Left cardiac atrium (tissue), 4 donors: ENCODE measurements around the gene CLEC20A. TPM values are rescaled to one million over a fixed set of nuclear protein-coding genes. Genes with fewer than 3 reads are reported as not detected.

Experiments
- ATAC-seq, 2 donors: fragments of 200-7000 bp; cut with Tn5 transposase; one replicate each; pipeline ENCODE4 v1.9.1; 2020; ENCODE audit warnings: mild to moderate bottlenecking in 2 of 2, moderate library complexity in 2 of 2
- DNase-seq: peaks from one replicate; pipeline ENCODE4 v3.0.0-alpha.2; 2020
- intact Hi-C, 2 donors: fragments of 100-400 bp; cut with DNase I; formaldehyde crosslinking; loops; one replicate each; pipeline versions ENCODE4 v1.14.1 to v1.15.1; 2022 to 2023
- long read RNA-seq: library from polyadenylated mRNA; unstranded; transcript quantifications from one replicate; pipeline ENCODE4 v2.0.0, GENCODE V29; 2021
- total RNA-seq, 2 donors: library from RNA; stranded (reverse); fragmentation: NEBNext Ultra II Directional; extraction: Animal tissue kit (Norgen Biotek cat#: 25700); gene quantifications; one replicate each; pipeline ENCODE4 v1.2.1, GENCODE V29; 2021
- donor health status: DM: no; HTN: yes; CAD: no.
- donor health status: DM: no; HTN: yes; CAD: no; lungs with severe emphysema.
- donor health status: DM: yes; HTN: yes; CAD: no.
- donor health status: Dilated cardiomyopathy.

Gene CLEC20A
- not detected for total RNA-seq
- long read RNA-seq = 0 reads

GRCh38 chr1:178496410-178497135 is at the start of gene CLEC20A:
CLEC20A (minus strand) TSS chr1:178496964; CDS start chr1:178496939, 25 bp downstream.
- intact Hi-C loops = no loop called here
- ATAC-seq (no peak), DNase-seq (no peak)

GRCh38 chr1:178544531-178544930 is 47.8 kb upstream of the CLEC20A start:
- ATAC-seq (no peak), DNase-seq (no peak)
- intact Hi-C loops = loop anchor here (5.0 kb wide), 1 partner anchor 458 kb away; no protein-coding TSS in a partner anchor

GRCh38 chr1:178543290-178543607 is 46.5 kb upstream of the CLEC20A start:
- DNase-seq = no peak
- intact Hi-C loops = loop anchor here (2.0 to 5.0 kb wide), 2 partner anchors 214 to 459 kb away; no protein-coding TSS in a partner anchor
- ATAC-seq = peak in 1 of 2 donors; percentile 14

GRCh38 chr1:178542554-178543289 is 46.0 kb upstream of the CLEC20A start:
- peak; percentile 90 to 93 for ATAC-seq
- intact Hi-C loops = loop anchor here (1.0 to 5.0 kb wide), 3 partner anchors 211 to 460 kb away; no protein-coding TSS in a partner anchor
- DNase-seq = peak; percentile 89

- DNase-seq (peak; percentile 54), ATAC-seq (peak; percentile 60 to 64)
- intact Hi-C loops = loop anchor here (1.0 to 5.0 kb wide), 3 partner anchors 211 to 460 kb away; no protein-coding TSS in a partner anchor
Observed at GRCh38 chr1:178541829-178542553, 45.2 kb upstream of the CLEC20A start.

GRCh38 chr1:178541379-178541778 is 44.6 kb upstream of the CLEC20A start:
- ATAC-seq = no peak
- intact Hi-C loops = loop anchor here (5.0 kb wide), 1 partner anchor 461 kb away; no protein-coding TSS in a partner anchor
- DNase-seq = no peak

GRCh38 chr1:178540646-178541045 is 43.9 kb upstream of the CLEC20A start:
- intact Hi-C loops = loop anchor here (5.0 kb wide), 1 partner anchor 462 kb away; no protein-coding TSS in a partner anchor
- ATAC-seq (no peak), DNase-seq (no peak)

GRCh38 chr1:178540204-178540603 is 43.4 kb upstream of the CLEC20A start:
- ATAC-seq (no peak), DNase-seq (no peak)
- intact Hi-C loops = loop anchor here (5.0 kb wide), 1 partner anchor 462 kb away; no protein-coding TSS in a partner anchor

- intact Hi-C loops = no loop called here
- DNase-seq (no peak), ATAC-seq (no peak)
Observed at GRCh38 chr1:178539291-178539690, 42.5 kb upstream of the CLEC20A start.

GRCh38 chr1:178538192-178538916 is 41.6 kb upstream of the CLEC20A start:
- intact Hi-C loops = no loop called here
- ATAC-seq (peak in 1 of 2 donors; percentile 0), DNase-seq (no peak)

GRCh38 chr1:178537382-178538090 is 40.8 kb upstream of the CLEC20A start:
- intact Hi-C loops = no loop called here
- ATAC-seq = no peak

GRCh38 chr1:178536844-178537371 is 40.1 kb upstream of the CLEC20A start:
- ATAC-seq (peak; percentile 92 to 93), DNase-seq (peak; percentile 71)
- intact Hi-C loops = no loop called here

More at GRCh38 chr1:178537382-178538090, 40.8 kb upstream of the CLEC20A start:
- DNase-seq = no peak

- DNase-seq (no peak), ATAC-seq (no peak)
- intact Hi-C loops = no loop called here
Observed at GRCh38 chr1:178536329-178536728, 39.6 kb upstream of the CLEC20A start.

GRCh38 chr1:178534137-178534868 is 37.5 kb upstream of the CLEC20A start:
- DNase-seq (no peak), ATAC-seq (no peak)
- intact Hi-C loops = no loop called here

- intact Hi-C loops = no loop called here
- ATAC-seq (no peak), DNase-seq (no peak)
Observed at GRCh38 chr1:178533121-178533946, 36.6 kb upstream of the CLEC20A start.

GRCh38 chr1:178532392-178532791 is 35.6 kb upstream of the CLEC20A start:
- intact Hi-C loops = no loop called here
- peak; percentile 82 for DNase-seq
- peak; percentile 46 to 50 for ATAC-seq
